Measurements from ENCODE around the gene C1QL1.

The C1QL1 gene

GRCh38 chr17:44968225-44969143 is at the start of gene C1QL1:
TSS of gene C1QL1 (minus strand) at chr17:44968303. CDS start at chr17:44968048, 255 bp downstream.
- peak; percentile 98 for DNase-seq (ENCODE audit: low read depth, low spot score)

DNA sequence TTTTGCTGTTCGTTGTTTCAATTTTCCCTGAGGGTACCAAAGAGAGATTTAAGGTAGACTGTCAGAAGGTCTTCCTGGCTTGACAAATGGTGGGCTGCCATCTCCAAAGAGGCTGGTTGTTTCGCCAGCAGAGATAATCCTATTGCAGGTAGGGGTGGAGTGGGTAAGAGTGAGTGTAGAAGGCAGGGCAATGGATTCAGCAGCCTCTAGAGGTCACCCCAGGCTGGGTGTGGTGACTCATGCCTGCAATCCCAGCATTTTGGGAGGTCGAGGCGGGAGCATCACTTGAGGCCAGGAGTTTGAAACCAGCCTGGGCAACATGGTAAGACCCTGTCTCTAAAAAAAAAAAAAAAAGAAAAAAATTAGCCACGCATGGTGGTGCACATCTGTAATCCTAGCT is 48.7 kb upstream of the C1QL1 start:
- DNase-seq (ENCODE audit: low read depth, low spot score) = no peak

GRCh38 chr17:45016237-45016636 is 48.1 kb upstream of the C1QL1 start:
- DNase-seq (ENCODE audit: low read depth, low spot score) = no peak

DNA sequence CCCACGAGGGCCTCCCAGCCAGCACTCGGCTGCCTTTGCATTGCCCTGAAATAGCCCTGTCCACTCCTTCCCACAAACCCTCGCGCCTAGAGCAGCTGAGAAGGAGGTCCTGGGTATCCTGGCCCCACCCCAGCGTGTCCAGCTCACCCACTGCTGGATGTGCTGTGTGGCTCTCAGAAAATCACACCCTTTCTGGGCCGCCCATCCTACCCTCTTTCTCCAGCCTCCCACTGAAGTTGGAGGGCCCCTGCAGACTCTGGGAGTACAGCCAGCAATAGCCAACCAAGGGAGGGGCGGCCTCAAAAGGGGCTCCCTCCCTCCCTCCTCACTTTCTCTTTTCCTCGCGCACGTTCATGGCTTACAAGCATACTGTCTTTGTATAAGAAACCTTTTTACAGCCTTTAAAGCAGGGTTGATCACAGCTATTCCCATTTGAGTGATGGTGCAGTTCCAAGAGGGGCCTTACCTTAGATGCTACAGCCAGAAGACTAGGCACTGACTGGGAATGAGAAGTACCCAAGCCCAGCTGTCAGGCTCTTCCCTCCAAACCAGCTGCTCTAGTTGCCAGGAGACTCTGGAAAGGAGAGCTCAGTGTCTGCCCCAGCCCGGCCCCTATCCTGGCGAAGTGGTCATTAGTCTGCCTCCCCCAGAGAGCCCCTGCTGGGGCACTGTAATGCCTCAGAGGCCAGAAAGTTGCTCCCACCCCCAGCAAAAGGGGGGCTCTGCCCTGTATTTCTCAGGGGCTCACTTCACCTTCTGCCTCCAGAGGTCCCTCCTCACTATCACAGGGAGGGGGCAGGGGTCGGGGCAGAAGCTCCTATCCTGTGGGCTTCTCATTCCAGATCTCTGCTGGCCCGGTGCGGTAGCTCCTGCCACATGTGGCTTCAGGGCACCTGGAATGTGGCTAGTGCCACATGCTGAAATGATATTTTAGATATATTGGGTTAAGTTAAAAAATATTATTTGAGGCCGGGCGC is 45.2 kb upstream of the C1QL1 start:
- DNase-seq (ENCODE audit: low read depth, low spot score) = no peak

- DNase-seq (ENCODE audit: low read depth, low spot score) = no peak
Measured at GRCh38 chr17:45011767-45012166, 43.7 kb upstream of the C1QL1 start.

DNA sequence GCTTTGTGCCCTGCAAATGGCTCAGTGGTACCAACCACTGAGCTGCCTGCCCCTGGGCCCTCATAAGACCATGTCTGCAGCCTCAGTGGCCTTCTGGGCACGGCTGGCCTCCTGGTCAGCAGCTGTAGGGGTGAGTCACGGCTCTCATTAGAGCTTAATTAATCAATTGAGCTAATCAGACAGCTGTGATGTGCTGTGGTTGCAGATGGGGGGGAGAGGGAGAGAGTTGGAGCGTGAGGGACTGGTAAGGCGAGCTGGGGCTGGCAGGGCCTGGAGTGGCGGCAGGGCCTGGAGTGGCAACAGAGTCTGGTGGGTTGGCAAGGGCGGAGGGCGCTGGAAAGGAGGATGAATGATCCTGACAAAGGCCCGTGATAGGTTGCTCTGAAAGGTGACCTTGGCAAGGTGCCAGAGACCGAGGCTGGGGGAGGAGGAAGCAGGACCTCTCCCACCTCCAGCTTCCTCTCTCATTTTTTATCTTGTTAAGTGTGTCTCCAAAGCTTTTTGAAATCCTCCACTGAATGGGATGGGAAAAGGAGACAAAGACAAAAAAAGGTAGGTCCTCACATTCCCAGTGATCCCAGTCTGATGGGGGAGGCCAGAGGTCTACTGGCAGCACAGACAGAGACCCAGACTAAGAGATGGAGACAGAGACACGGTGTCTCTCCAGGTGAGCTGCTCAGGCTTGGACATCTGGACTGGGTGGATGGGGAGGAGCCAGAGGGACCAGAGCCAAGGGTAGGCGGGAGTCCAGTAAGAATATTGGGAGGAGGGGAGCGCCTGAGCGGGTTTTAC is 41.8 kb upstream of the C1QL1 start:
- no peak for DNase-seq (ENCODE audit: low read depth, low spot score)

DNA sequence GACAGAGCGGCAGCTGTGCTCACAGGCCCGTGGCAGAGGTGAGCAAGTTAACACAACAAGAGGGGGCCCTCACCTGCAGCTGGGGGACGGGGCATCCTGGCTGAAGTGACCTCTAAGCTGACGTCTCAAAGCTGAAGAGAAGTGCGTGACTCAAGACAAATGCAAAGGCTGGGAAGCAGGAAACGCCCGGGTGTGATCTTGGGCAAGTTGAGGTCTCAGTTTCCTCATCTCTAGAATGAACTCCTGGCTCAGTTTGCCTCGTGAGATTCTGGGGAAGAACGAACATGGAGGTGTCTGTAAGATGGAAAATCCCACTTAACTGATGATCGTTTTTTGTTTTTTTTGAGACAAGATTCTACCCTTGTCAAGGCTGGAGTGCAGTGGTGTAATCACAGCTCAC is 40.1 kb upstream of the C1QL1 start:
- no peak for DNase-seq (ENCODE audit: low read depth, low spot score)

- DNase-seq (ENCODE audit: low read depth, low spot score) = no peak
Measured at GRCh38 chr17:45006927-45007461, 38.9 kb upstream of the C1QL1 start.

GRCh38 chr17:45005700-45006099 is 37.6 kb upstream of the C1QL1 start:
- no peak for DNase-seq (ENCODE audit: low read depth, low spot score)

- DNase-seq (ENCODE audit: low read depth, low spot score) = no peak
Measured at GRCh38 chr17:45004388-45004787, 36.3 kb upstream of the C1QL1 start.

- DNase-seq (ENCODE audit: low read depth, low spot score) = no peak
Measured at GRCh38 chr17:45003877-45004276, 35.8 kb upstream of the C1QL1 start.

- no peak for DNase-seq (ENCODE audit: low read depth, low spot score)
Measured at GRCh38 chr17:45001310-45001709, 33.2 kb upstream of the C1QL1 start.

- no peak for DNase-seq (ENCODE audit: low read depth, low spot score)
Measured at GRCh38 chr17:44999433-44999832, 31.3 kb upstream of the C1QL1 start.

DNA sequence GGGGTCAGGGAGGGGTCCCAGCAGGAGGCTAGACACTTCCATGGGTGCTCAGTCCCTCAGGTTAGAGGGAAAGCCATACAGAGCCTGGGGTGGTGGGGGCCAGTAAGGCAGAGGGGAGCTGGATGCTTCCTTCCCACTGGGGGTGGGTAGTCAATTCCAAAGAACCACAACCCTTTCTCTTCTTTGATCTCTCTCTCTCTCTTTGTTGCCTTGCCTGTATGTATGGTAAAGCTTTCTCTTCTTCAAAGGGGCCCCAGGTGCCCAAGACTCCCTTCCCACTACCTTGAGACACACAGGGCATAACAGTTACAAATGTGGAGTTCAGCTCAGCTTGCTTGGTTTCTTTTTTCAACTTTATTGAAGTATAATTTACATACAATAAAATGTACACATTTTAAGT is 30.5 kb upstream of the C1QL1 start:
- DNase-seq (ENCODE audit: low read depth, low spot score) = no peak

DNA sequence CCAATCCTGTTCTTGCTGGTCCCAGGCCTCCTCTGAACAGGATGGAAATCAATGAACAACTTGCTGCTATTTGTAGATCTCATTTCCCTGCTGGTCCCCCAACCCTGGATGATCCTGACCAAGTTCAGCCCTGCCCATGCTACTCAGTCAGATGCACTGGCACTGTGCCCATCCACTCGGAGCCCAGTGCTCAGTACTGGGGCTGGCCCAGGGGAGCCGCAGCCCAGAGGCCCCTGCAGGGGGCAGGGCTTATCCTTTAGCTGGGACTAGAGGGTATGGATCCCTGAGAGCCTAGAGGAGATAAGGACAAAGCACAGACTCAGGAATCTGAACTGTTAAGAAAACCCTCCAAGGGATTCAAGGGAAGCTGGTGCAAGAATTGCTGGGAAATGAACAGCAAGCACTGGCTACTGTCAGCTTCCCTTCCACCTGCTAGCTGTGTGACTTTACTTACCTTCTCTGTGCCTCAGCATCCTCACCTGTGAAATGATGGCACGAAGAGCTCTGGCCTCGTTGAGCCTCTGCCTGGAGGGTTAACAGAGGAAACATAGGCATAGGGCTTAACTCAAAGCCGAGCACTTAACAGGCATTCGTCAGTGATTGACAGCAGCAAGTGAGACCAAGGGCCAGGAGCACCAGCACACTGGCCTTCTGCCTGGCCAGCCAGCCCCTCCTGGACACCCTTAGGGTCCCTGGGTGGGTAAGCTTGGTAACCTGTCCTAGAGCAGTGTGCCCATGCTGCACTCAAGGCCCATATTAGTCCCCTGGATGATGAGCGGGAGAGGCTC is 29.8 kb upstream of the C1QL1 start:
- DNase-seq (ENCODE audit: low read depth, low spot score) = no peak

- DNase-seq (ENCODE audit: low read depth, low spot score) = no peak
Measured at GRCh38 chr17:44996304-44996703, 28.2 kb upstream of the C1QL1 start.

DNA sequence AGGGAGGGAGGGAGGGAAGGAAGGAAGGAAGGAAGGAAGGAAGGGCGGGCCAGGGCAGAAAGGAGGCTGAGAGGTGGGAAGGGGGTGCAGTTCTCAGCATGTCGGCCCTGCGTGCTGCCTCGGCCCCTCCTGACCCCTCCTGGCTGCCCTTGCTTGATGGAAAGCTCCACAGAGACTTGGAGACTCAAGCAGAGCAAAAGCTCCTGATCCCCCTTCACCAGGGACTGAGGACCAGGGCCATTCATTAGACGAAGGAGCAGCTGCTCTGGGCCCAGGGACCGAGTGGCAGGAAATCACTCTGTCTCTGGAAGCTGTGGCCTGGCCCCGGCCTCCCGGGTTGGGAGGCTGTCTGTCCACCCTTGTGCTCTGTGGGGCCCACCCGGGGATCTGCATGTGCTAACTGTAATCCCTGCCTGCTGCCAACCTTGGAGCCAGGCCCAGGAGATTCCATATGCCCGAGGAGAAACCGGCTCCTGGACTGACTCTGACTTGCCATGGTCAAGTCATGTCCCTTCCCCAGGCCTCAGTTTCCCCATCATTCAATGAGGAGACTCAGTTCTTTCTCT is 27.4 kb upstream of the C1QL1 start:
- DNase-seq (ENCODE audit: low read depth, low spot score) = no peak

DNA sequence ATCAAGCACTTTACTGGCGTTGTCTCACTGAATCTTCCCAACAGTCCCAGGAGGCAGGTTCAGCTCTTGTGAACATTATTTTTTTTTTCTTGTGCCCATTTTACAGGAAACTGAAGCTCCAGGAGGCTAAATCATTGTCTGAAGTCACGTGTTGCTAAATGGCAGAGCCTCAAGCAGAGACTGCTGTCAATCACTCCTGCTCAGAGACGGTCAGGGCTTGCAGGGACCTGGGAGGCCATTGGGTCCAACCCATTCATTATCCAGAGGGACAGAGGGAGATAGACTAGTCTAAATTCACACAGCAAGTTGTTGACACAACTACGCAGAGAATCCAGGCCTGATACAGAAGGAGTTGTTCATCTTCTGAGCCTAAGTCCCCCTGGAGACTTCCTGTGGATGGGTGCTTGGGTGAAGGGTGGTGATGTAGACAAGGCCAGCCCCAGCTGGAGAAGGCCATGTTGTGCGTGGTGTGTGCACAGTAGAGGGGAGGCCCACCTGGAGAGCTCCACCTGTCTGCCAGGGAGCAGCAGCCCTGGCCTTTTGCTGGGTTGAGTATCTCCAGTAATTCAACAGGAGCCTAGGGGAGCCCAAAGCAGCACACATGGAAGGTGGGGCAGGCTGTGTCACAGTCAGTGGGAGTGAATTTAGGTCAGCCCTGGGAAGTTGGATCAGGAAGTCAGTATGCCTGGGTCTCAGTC is 24.3 kb upstream of the C1QL1 start:
- DNase-seq (ENCODE audit: low read depth, low spot score) = no peak

GRCh38 chr17:44990994-44991393 is 22.9 kb upstream of the C1QL1 start:
- DNase-seq (ENCODE audit: low read depth, low spot score) = no peak
